Hindlimb muscle (tissue), 1 donor: ENCODE results near the gene MGRN1. TPM values are rescaled to one million over a fixed set of nuclear protein-coding genes. Genes with fewer than 3 reads are reported as not detected.

Source experiments
- DNase-seq: peaks from one replicate; pipeline ENCODE4 v3.0.0-alpha.2; 2013
- polyA plus RNA-seq: library from polyadenylated mRNA; unstranded; fragments of 120-200 nt; gene quantifications from one replicate; pipeline ENCODE4 v1.2.1, GENCODE V29; 2013; ENCODE audit not compliant: insufficient read length

MGRN1 gene
- polyA plus RNA-seq, 1 donor: 46.0 TPM

DNA sequence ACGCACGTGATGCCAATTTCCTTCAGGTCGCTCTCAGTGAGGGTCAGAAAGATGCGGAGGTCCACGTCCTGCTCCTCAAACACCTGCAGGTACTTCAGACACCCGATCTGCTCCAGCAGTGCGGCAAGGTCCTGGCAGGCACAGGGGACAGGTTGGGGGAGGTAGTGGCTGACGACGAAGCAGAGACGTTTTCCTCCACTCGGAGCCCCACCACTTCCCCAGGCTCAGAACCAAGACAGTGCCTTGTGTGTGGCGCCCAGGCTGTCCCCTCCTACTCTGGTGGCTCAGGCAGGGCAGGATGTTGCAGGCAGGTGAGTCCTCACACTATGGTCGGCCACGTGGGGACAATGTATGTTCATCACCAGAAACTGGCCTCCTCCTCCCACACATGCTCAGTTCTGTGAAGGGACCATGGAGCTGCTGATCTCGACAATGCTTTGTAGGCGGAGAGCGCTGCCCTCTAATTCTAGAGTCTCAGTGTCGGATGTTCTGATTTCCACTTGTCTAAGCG, 74.5 kb downstream of the MGRN1 start:
- no peak for DNase-seq

- DNase-seq: no peak
Observed at GRCh38 chr16:4700380-4700996, 75.9 kb downstream of the MGRN1 start.

GRCh38 chr16:4700997-4701743, 76.5 kb downstream of the MGRN1 start:
- DNase-seq: no peak

DNA sequence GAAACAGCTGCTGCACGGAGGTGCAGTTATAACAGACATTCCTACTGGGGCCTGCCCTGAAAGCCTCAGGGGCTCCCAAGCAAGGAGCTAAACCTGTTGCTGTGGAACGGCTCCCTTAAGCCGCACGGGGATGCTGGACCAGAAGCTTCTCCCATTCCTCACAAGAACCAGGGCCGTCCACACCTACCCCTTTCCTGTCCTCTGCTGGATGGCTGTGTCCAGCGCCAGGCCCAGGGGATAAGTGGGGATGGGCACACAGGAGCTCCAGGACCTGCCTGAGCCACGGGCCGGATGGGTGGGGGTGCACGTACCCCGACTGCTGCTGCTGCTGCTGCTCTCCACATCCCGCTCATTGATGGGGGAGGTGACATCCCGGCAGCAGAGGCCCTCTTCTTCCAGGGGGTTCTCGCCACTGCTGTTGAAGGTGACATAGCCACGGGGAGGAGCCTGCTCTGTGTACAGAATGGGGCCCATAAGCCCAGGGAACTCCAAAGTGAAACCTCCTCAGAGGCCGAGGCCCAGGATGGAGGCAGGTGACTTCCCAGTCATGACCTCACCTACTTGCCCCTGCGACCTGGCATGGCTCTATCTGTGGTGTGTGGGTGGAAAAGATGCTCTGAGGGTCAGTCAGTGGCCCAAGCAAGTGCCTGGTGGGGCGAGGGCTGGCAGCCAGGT, 77.3 kb downstream of the MGRN1 start:
- DNase-seq: no peak

DNA sequence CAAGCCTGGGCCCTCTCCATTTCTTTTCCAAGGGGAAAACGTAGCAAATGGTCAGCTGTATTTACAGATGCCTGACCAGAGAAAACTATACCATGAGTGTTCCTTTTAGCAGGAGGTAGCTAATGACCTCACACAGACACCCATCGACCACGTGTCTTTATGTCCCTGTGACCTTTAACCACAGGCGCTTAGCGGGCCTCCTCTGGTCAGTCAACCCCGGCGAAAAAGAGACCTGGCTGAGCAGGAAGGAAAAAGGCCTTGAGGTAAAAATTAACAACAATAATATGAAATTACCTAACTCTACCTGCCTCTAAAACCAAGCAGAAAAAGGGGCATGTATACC, 77.8 kb downstream of the MGRN1 start:
- no peak for DNase-seq

DNA sequence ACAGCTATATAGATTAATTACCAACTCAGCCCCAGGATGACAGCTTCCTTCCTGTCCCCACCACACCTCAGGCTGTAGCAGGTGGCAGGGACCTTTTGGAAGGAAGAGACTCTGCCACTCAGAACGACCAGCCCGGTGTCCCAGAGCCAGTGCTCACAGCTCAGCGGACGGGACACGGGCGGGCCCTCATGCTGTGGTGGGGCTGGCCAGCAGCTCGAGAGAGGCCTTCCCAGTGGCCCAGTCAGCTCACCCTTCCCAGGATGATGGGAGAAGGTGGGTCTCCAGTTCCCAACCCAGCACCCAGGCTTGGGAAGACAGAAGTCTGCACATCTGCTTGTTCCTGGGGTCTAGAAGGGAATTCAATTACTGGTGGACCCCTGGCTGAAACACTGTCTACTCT, 79.3 kb downstream of the MGRN1 start:
- no peak for DNase-seq

- no peak for DNase-seq
Observed at GRCh38 chr16:4704491-4704890, 79.9 kb downstream of the MGRN1 start.

DNA sequence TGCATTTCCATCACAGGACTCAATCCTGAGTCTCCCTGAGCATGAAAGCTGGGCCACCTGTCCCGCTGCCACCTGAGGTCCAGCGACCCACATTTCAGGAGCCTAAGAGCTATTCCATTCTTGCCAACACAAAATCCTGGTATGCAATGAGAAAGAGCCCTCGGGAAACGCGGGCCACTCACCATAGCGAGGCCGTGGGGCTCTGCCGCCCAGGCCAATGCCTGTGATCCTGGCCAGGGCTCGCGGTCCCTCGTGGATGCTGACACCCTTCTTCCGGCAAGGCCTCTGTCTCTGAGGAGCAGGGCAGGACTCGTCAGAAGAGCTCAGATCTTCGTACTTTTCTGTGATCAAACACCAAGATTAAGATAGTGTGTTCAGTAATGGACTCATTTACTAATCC, 80.3 kb downstream of the MGRN1 start:
- no peak for DNase-seq

DNA sequence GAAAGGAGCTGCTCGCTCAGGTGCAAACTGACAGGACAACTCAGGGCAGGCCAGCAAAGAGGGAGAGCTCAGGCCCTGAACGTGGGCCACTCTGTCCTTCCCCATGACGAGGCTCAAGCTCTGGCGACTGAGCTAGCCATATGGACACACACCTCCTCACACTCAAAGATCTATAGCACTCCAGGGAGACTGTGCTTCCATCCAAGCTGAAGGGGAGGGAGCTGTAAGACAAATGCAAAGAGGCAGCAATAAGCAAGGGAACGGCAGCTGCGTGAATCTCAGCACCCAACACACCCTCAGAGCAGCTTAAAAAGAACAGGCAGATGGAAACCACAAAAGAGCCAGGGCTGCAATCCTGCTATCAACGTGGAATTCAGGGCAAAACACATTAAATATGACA, 82.2 kb downstream of the MGRN1 start:
- no peak for DNase-seq

DNA sequence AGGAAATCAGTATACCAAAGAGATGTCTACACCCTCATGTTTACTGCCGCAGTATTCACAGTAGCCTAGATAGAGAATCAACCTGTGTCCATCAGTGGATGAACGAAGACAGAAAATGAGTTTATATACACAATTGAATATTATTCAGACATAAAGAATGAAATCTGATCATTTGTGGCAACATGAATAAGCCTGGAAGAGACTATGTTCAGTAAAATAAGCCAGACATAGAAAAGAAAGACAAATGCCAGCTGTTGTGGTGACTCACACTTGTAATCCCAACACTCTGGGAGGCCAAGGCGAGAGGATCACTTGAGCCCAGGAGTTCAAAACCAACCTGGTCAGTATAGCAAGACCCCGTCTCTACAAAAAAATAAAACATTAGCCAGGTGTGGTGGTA, 84.9 kb downstream of the MGRN1 start:
- DNase-seq: no peak

DNA sequence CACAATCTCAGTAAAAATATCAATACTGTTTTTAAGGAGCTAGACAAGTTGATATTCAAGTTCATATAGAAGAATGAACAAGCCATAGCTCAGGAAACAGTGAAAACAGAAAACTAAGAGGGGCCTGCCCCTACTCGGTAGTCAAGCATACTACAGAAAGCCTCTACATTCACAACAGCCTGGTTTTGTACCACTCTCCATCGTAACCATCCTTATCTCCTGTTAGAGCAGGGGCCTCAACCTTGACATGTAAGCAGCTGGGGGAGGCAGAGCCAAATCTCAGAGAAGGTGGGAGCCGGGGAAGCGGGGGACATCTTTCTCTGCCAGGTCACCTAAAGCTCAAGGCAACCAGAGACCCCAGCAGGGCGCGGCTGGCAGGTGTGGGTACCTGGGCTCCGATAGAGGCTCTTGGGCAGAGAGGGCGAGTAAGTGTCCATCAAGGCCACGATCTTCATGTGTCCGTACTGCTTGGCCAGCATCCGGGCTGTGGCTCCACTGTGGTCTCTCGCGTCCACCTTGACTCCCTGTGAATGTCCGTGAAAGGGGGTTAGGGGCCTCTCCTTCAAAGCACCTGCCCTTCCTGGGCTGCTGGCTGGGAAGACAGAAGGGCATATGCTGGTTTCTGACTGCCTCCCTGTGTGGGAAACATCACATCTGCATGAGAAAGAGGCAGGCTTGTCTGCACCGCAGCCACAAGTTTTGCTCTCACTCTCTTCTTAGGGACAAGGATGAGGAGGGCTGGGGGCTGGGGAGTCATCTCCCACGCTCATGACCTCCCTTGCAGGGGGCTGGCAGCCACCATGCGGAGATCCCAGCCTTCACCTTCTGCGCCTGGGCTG, 89.3 kb downstream of the MGRN1 start:
- DNase-seq: no peak

- no peak for DNase-seq
Observed at GRCh38 chr16:4714996-4715395, 90.4 kb downstream of the MGRN1 start.

- DNase-seq: no peak
Observed at GRCh38 chr16:4718466-4718865, 93.8 kb downstream of the MGRN1 start.

DNA sequence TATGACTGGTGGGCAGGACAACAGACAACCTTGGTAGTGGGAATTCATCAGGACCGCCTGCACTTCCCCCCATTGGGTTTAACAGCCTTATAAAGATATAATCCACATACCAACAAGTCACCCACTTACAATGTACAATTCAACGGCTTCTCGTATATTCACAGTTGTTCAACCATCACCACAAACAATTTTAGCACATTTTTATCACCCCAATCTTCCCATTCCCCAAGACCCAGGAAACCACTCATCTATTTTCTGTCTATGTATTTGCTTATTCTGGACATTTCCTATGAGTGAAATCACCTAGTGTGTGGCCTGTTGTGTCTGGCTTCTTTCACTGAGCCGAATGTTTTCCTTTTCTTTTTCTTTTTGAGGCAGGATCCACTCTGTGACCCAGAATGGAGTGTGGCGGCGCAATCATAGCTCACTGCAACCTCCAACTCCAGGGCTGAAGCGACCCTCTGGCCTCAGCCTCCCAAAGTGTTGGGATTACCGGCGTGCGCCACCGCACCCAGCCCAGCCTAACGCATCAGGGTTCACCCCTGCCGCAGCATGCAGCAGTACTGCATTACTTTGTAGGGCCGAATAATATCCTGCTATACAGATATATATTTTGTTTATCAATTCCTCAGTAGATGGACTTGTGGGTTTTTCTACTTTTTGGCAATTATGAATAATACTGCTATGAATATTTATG, 98.6 kb downstream of the MGRN1 start:
- DNase-seq: no peak

GRCh38 chr16:4724661-4725270, 100.1 kb downstream of the MGRN1 start:
- DNase-seq: no peak

GRCh38 chr16:4726616-4727015, 102.0 kb downstream of the MGRN1 start:
- DNase-seq: no peak

GRCh38 chr16:4728676-4729075, 104.0 kb downstream of the MGRN1 start:
- no peak for DNase-seq

- DNase-seq: no peak
Observed at GRCh38 chr16:4729876-4730275, 105.2 kb downstream of the MGRN1 start.

DNA sequence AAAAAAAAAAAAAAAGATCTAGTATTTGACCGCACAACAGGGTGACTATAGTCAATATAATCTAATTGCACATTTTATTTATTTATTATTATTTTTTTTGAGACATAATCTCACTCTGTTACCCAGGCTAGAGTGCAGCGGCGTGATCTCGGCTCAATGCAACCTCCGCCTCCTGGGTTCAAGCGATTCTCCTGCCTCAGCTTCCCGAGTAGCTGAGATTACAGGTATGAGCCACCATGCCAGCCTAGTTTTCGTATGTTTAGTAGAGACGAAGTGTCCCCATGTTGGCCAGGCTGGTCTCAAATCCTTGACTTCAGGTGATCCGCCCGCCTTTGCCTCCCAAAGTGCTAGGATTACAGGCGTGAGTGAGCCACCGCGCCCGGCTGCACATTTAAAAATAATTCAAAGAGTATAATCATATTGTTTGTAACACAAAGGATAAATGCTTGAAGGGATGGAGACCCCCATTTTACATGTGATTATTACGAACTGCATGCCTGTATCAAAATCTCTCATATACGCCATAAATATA, 108.7 kb downstream of the MGRN1 start:
- DNase-seq: no peak

DNA sequence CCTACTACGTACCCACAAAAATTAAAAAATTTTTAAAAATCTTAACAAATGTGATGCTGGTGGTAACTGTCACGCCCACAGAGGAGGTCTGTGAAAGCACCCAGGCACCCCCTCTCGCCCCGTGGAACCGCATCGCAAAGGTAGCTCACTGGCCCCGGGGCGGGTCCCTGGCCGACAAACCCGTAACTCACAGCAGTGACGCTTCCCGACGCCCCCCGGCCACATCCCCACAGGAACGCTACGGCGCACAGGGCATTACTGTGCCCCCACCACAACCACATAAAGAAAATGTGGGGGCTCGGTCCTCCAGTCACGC, 109.1 kb downstream of the MGRN1 start:
- DNase-seq: no peak

GRCh38 chr16:4734063-4734729, 109.6 kb downstream of the MGRN1 start, which contains the start of the genes ANKS3 and DNAAF8:
Gene ANKS3 (minus strand): TSS chr16:4734271. CDS start chr16:4730149, 4,122 bp downstream.
Gene DNAAF8 (plus strand): TSS chr16:4734537. CDS start chr16:4736515, 1,978 bp downstream.
- DNase-seq: peak; percentile 94
